Mucosa of rectum (tissue), 2 donors: Measurements from ENCODE around the gene RBM17.
"Not testable (repeated sequence)": the region's sequence is repeated elsewhere in the genome, so short reads cannot be mapped to it uniquely, and the experiment has no call there.

Experiments
- H3K27ac ChIP-seq, 2 donors: one replicate each; pipeline ENCODE4 v1.7.0; 2013; ENCODE audit warnings: inconsistent platforms in 2 of 2, low read depth in 2 of 2, low read length in 2 of 2
- H3K27me3 ChIP-seq, 2 donors: one replicate each; pipeline ENCODE4 v1.7.0; 2013; ENCODE audit warnings: low read length in 2 of 2; ENCODE audit not compliant: control insufficient read depth in 2 of 2, insufficient read depth in 2 of 2
- H3K36me3 ChIP-seq, 2 donors: one replicate each; pipeline ENCODE4 v1.7.0; 2013; ENCODE audit warnings: low read length in 2 of 2; ENCODE audit not compliant: control insufficient read depth in 2 of 2, insufficient read depth in 2 of 2
- H3K4me1 ChIP-seq, 2 donors: one replicate each; pipeline ENCODE4 v1.7.0; 2013; ENCODE audit warnings: low read length in 2 of 2, mild to moderate bottlenecking in 1 of 2; ENCODE audit not compliant: control insufficient read depth in 2 of 2, insufficient read depth in 2 of 2
- H3K4me3 ChIP-seq, 2 donors: one replicate each; pipeline ENCODE4 v1.7.0; 2013; ENCODE audit warnings: low read length in 2 of 2
- H3K9ac ChIP-seq, 2 donors: one replicate each; pipeline ENCODE4 v1.7.0; 2013; ENCODE audit warnings: low read length in 2 of 2, low read depth in 1 of 2, mild to moderate bottlenecking in 1 of 2
- H3K9me3 ChIP-seq, 2 donors: one replicate each; pipeline ENCODE4 v1.7.0; 2013; ENCODE audit warnings: low read length in 2 of 2; ENCODE audit not compliant: control insufficient read depth in 2 of 2
- donor health status: healthy.
- donor health status: Normal muscosa, but diverticular disease.

The RBM17 gene

DNA sequence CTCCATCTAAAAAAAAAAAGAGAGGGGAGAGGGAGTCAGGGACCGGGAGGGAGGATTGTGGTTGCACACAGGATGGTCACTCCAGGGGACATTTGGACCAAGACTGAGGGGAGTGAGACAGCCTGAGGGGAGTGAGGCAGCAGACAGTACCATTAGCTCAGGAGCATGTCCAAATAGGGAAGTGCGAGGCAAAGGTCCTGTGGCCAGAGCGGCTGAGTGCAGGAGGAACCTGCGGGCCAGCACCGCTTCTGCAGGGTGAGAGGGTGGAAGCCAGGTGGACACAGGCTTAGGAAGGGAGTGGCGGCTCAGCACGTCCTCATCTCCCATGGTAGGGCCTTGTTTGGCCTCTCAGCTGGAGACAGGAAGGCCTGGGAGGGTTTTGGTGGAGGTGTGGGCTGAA lies 65.0 kb downstream of the RBM17 start:
- Histone ChIP-seq H3K36me3 (no peaks in the 10 kb centered on the region), H3K27ac (no peak overlapping the region), H3K4me3 (no peak overlapping the region), H3K27me3 (no peaks in the 10 kb centered on the region), H3K4me1 (peaks cover 0 to 4% of the 10 kb centered on the region in 2 donors), H3K9me3 (no peaks in the 10 kb centered on the region), H3K9ac (no peak overlapping the region)

DNA sequence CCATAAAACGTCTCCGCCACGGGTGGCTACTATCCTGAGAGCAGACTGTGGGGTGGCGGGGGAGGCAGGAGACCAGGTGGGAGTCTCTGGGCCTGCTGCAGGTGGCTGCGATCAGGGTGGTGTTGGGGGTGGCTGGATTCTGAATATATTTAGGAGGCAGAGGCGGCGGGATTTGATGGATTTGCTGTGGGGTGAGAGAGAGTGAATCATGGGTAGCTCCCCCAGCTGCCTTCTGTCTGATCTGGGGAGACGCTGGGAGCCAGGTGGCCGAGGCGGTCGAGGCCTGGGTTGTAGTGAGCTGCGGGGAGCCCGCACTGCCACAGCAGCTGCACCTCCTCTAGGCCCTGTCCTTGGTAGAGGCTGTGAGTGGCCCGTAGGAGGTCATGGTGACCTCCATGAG lies 65.7 kb downstream of the RBM17 start:
- no peak overlapping the region for H3K9ac ChIP-seq
- no peak overlapping the region for H3K4me3 ChIP-seq
- H3K27ac ChIP-seq, result no peak overlapping the region
- no peaks in the 10 kb centered on the region for H3K9me3 ChIP-seq
- peaks cover 0 to 4% of the 10 kb centered on the region in 2 donors for H3K4me1 ChIP-seq
- no peaks in the 10 kb centered on the region for H3K36me3 ChIP-seq
- H3K27me3 ChIP-seq, result no peaks in the 10 kb centered on the region

DNA sequence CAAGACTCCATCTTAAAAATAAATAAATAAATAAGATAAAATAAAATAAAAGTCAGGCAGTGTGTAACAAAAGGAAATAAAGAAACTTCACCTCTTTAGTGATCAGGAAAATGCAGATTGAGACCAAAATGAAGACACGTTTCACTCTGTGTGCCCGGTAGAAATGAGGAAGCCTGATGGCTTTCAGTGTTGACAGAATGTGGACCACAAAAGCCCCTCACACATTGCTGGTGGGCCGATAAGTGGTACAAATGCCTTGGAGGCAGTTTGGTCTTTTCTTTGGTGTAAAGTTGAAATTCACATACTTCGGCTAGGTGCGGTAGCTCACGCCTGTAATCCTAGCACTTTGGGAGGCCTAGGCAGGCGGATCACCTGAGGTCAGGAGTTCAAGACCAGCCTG lies 69.4 kb downstream of the RBM17 start:
- no peaks in the 10 kb centered on the region for H3K27me3 ChIP-seq
- no peak overlapping the region for H3K9ac ChIP-seq
- H3K4me1 ChIP-seq, result peaks cover 8% of the 10 kb centered on the region in 2 donors
- no peak overlapping the region for H3K4me3 ChIP-seq
- no peak overlapping the region for H3K27ac ChIP-seq
- H3K36me3 ChIP-seq, result no peaks in the 10 kb centered on the region
- no peaks in the 10 kb centered on the region for H3K9me3 ChIP-seq

DNA sequence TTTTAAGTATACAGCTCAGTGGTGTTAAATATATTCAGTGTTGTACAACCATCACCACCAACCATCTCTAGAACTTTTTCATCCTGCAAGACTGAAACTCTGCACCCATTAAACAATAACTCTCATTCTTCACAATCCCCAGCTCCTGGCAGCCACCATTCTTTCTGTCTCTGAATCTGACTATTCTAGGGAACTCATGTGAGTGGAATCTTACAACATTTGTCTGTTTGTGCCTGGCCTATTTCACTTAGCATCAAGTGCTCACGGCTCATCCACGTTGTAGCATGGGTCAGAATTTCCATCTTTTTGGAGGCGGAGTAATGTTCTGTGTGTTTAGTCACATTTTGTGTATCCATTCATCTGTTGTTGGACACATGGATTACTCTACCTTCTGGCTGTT lies 73.1 kb downstream of the RBM17 start:
- Histone ChIP-seq H3K4me1 (peaks cover 15 to 16% of the 10 kb centered on the region in 2 donors), H3K4me3 (no peak overlapping the region), H3K36me3 (no peaks in the 10 kb centered on the region), H3K27ac (no peak overlapping the region), H3K9ac (no peak overlapping the region), H3K27me3 (no peaks in the 10 kb centered on the region), H3K9me3 (no peaks in the 10 kb centered on the region)

DNA sequence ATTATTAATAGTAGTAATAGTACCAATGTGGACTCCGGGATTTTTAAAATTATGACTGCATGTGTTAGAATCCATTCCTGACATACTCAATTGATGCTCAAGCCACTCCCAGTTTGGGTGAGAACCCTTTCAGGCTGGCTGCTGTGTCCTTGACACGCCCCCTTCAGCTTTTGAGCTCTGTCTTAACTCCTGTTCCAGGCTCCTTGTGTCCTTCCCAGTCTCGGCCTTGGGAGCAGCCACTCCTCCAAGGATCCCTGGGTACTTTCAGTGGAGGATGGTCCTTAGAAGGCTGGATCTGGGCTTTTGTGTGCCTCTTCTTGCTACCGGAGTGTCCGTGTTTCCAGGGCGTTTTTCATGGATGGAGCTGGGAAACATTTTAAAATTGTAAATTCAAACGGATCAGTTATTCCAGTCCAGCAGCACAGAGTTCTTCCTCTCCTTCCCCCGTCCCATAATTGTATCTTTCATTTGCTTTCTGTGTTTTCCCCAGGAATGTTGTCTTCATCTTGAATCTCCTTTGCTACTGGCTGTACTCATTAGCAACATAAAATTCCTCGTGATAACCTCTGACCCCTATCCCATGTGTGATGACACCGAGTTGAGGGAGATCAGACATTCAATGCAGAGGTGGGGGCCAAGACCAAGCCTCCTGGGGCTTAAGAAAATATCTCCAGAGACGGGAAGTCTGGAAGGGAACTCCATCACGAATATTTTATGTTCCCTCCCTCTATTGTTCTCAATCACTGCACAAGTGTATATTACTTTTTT lies 73.9 kb downstream of the RBM17 start:
- H3K27ac ChIP-seq, result peak overlapping the region; percentile 95 to 97
- H3K4me1 ChIP-seq, result peaks cover 15 to 16% of the 10 kb centered on the region in 2 donors
- H3K9ac ChIP-seq, result peak overlapping the region; percentile 72 to 78

DNA sequence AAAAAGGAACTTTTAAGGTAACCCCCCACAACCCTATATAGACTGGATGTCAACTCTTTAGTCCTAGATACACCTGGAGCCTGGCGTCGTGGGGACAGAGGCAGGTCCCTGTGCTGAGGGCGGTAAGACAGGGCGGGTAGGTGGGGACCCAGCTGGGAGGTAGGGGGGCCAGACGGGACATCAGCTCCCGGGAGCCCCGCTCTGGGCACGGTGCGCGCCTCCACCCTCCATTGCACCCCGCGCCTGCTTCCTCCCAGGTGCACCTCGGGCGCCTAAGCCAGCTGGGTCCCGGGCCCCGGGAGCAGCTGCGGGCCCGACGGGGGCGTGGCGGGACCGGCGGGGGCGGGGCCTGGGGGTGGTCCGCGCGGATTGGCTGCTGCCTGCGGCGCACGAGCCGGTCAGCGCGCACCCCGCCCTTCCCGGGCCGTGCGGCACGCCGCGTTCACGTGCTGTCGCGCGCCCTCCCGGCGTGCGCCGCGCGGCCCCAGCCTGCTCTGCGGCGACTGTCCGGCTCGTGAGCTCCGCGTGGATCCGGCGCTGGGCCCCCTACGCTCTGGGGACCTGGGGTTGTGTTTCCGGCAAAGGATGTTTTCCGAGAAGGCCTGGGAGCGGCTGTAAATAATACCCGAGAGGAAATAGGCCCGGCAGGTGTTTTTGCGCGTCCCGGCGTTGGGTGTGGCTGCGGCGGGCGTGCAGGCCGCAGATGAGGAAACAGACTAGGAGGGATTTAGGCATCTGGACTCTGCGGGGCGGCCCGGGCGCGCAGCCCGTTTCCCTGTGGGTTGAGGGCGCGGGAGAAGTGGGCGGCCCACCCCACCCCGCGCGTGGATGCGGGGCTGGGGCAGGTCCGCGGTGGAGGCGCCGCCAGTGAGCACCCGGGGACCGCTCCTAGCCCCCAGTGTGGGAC lies 74.8 kb downstream of the RBM17 start:
- Histone ChIP-seq H3K27ac (peak overlapping the region; percentile 95 to 97), H3K4me3 (peak overlapping the region; percentile 75 to 91), H3K9ac (peak overlapping the region; percentile 92), H3K4me1 (peaks cover 15 to 16% of the 10 kb centered on the region in 2 donors), H3K27me3 (no peaks in the 10 kb centered on the region), H3K36me3 (no peaks in the 10 kb centered on the region), H3K9me3 (no peaks in the 10 kb centered on the region)

More for the DNA sequence above, 73.9 kb downstream of the RBM17 start:
- Histone ChIP-seq H3K4me3 (peak overlapping the region; percentile 68 to 75), H3K9me3 (no peaks in the 10 kb centered on the region), H3K27me3 (no peaks in the 10 kb centered on the region), H3K36me3 (no peaks in the 10 kb centered on the region)

DNA sequence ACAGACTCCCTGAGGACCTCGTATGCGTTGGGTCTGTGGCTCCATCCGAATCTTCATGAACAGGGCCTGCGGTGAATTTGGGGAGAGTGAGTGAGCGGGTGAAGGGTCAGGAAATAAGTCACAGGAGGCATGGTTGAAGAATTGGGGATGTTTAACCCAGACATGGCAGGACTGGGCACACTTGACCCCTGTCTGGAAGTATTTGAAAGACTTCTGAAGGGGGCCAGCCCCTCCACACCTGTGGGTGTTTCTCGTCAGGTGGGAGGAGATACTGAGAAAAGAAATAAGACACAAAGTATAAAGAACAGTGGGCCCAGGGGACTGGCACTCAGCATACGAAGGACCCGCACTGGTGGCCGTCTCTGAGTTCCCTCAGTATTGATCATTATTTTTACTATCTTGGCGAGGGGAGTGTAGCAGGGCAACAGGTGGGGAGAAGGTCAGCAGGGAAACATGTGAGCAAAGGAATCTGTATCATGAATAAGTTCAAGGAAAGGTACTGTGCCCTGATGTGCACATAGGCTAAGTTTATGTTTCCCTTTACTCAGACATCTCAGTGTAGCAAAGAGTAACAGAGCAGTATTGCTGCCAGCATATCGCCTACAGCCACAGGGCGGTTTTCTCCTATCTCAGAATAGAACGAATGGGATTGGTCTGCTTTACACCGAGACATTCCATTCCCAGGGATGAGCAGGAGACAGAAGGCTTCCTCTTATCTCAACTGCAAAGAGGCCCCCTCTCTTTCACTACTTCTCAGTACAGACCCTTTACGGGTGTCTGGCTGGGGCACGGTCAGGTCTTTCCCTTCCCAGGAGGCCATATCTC lies 75.6 kb downstream of the RBM17 start:
- H3K9ac ChIP-seq, result peak overlapping the region; percentile 92
- H3K27ac ChIP-seq, result peak overlapping the region; percentile 95 to 97
- H3K4me3 ChIP-seq, result peak overlapping the region; percentile 70 to 91
- no peaks in the 10 kb centered on the region for H3K9me3 ChIP-seq
- H3K4me1 ChIP-seq, result peaks cover 15 to 16% of the 10 kb centered on the region in 2 donors
- no peaks in the 10 kb centered on the region for H3K27me3 ChIP-seq
- H3K36me3 ChIP-seq, result no peaks in the 10 kb centered on the region

DNA sequence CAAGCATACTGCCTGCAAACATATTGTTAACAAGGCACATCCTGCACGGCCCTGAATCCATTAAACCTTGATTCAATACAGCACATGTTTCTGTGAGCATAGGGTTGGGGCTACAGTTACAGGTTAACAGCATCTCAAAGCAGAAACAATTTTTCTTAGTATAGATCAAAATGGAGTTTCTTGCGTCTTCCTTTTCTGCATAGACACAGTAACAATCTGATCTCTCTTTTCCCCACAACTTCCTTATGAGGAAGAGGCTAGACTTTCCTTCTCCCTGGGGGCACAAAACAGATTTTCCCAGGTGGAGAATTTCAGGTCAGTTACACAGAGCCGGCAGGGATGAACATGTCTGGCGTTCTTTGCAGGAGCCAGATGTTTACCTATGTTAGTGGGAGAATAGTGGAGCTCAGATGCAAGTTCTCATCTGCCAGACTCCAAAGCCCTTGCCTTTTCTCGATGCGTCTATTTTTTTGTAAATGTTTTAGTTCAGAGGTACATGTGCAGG lies 76.4 kb downstream of the RBM17 start:
- Histone ChIP-seq H3K36me3 (no peaks in the 10 kb centered on the region), H3K27ac (no peak overlapping the region), H3K9ac (no peak overlapping the region), H3K4me1 (peaks cover 15 to 18% of the 10 kb centered on the region in 2 donors), H3K27me3 (no peaks in the 10 kb centered on the region), H3K4me3 (no peak overlapping the region), H3K9me3 (no peaks in the 10 kb centered on the region)

DNA sequence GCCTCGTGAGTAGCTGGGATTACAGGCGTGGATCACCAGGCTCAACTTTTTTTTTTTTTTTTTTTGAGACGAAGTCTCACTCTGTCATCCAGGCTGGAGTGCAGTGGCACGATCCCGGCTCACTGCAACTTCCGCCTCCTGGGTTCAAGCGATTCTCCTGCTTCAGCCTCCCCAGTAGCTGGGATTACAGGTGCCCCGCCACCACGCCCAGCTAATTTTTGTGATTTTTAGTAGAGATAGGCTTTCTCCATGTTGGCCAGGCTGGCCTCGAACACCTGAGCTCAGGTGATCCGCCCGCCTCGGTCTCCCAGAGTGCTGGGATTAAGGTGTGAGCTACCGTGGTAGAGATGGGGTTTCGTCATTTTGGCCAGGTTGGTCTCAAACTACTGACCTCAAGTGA lies 77.1 kb downstream of the RBM17 start:
- not testable (repeated sequence) for H3K4me3 ChIP-seq, H3K9me3 ChIP-seq, H3K36me3 ChIP-seq, H3K27me3 ChIP-seq, H3K27ac ChIP-seq, H3K9ac ChIP-seq
- H3K4me1 ChIP-seq, result peaks cover 19% of the 10 kb centered on the region in 2 donors
